Ovary (tissue), 9 donors: ENCODE results near the gene RERE. TPM values are rescaled to one million over a fixed set of nuclear protein-coding genes. Genes with fewer than 3 reads are reported as not detected.

ENCODE experiments used
- DNase-seq, 5 donors: peaks; one replicate each; pipeline ENCODE4 v3.0.0-alpha.2; 2019 to 2020
- H3K27ac ChIP-seq, 2 donors: fragments of 200-600 bp; one replicate each; pipeline versions ENCODE4 v1.5.1 to v1.8.0; 2019 to 2022
- H3K27me3 ChIP-seq: fragments of 200-600 bp; one replicate; pipeline ENCODE4 v1.8.0; 2022
- H3K36me3 ChIP-seq: fragments of 200-600 bp; sonication (generic); one replicate; pipeline ENCODE4 v1.5.1; 2019
- H3K4me1 ChIP-seq: one replicate; pipeline ENCODE4 v1.8.1; 2013; ENCODE audit warnings: mild to moderate bottlenecking, moderate library complexity; ENCODE audit not compliant: insufficient read depth
- H3K4me3 ChIP-seq: fragments of 200-600 bp; sonication (generic); one replicate; pipeline ENCODE4 v1.5.1; 2017
- H3K9me3 ChIP-seq, 2 donors: fragments of 200-600 bp in 1 of 2; sonication (generic) in 1 of 2; one replicate each; pipeline versions ENCODE4 v1.5.1 to v1.8.1; 2013 to 2019; ENCODE audit warnings: mild to moderate bottlenecking in 1 of 2, moderate library complexity in 1 of 2
- EP300 ChIP-seq: sonication (generic); formaldehyde crosslinking; IDR thresholded peaks from one replicate; pipeline ENCODE4 v1.6.1; 2017; ENCODE audit warnings: antibody characterized with exemption
- POLR2A ChIP-seq: fragments of 450-650 bp; IDR thresholded peaks from one replicate; pipeline ENCODE4 v1.6.1; 2017; ENCODE audit warnings: antibody characterized with exemption, mild to moderate bottlenecking, moderate library complexity
- whole genome bisulfite sequencing, 3 donors: extraction: QIAGEN DNeasy Blood & Tissue Kit in 1 of 3; methylation state at CpG; one replicate each; pipeline versions ENCODE4 v1.1.5 to v1.1.7; 2013 to 2017; 5-methylcytosine and 5-hydroxymethylcytosine counted together
- intact Hi-C, 4 donors: fragments of 100-400 bp; cut with DNase I; formaldehyde crosslinking; loops; one replicate each; pipeline versions ENCODE4 v1.11.0 to v1.15.1; 2022 to 2023
- polyA plus RNA-seq, 2 donors: library from polyadenylated mRNA; stranded (reverse); fragments of 200-250 nt in 1 of 2; fragments of 350-450 nt in 1 of 2; fragmentation: Illumina TruSeq in 1 of 2; extraction: RNeasy Lipid Tissue Mini Kit (QIAGEN cat#74804) in 1 of 2; gene quantifications; one replicate each; pipeline ENCODE4 v1.2.3, GENCODE V29; 2013 to 2014
- total RNA-seq, 7 donors: library from RNA; depleted of rRNA in 2 of 7; stranded (reverse); fragments of >200 nt in 2 of 7; fragmentation: NEBNext Ultra II Directional in 3 of 7; extraction: Animal tissue kit (Norgen Biotek cat#: 25700) in 3 of 7; gene quantifications; one replicate each; pipeline versions ENCODE4 v1.1.0 to v1.2.4, GENCODE V29; 2016 to 2023
- TF ChIP-seq, protein P1 (sequence below), 3 donors: fragments of 450-650 bp in 2 of 3; fragments of 200-600 bp in 1 of 3; IDR thresholded peaks; one replicate each; pipeline versions ENCODE4 v1.5.1 to v1.8.0; 2016 to 2022; ENCODE audit warnings: antibody characterized with exemption in 3 of 3, mild to moderate bottlenecking in 1 of 3
- donor health status: DM: no; HTN: no; CAD: no; lungs with moderate emphysema.
- donor health status: DM: no; HTN: no; CAD: no.
- donor health status: Bipolar disorder and iron deficiency.
- donor health status: DM: yes; HTN: yes; CAD: no.
- donor health status: DM: no; HTN: no; CAD: no.
- donor health status: DM: yes; HTN: yes; CAD: no.

Gene RERE
- total and polyA plus RNA-seq, 9 donors: 36.7 to 119 (median 114) TPM

DNA sequence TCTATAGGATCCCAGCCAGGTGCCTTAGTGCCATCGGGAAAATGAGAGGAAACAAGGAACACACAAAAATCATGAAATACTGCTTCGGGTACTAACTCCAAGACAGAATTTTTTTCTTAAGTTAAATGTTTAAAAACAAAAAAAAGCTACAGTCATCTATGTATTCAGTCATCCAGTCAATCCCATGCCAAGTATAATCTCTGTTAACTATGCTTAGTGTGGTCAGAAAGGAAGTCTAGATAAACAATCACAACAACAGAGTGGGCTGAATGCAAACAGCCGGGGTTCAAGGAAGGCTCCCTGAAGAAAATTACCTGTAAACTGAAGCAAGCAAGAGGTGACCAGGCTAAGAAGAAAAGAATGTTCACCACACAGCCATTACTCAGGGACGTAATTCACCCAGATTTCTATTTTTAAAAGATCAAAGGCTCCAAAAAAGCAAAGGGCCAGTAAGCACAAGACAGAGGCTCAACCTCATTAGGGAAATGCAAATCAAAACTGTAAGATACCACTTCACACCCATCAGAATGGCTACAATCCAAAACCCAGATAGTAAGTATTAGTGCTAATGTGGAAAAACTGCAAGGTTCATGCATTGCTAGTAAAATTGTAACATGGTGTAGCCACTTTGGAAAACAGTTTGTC, 53.0 kb downstream of the RERE start:
- Histone ChIP-seq H3K36me3 (no peaks in the 10 kb centered on the region), H3K4me3 (no peak overlapping the region), H3K27me3 (no peaks in the 10 kb centered on the region), H3K9me3 (no peaks in the 10 kb centered on the region), H3K27ac (no peak overlapping the region), H3K4me1 (peaks cover 4% of the 10 kb centered on the region)
- TF ChIP-seq, protein P1, sequence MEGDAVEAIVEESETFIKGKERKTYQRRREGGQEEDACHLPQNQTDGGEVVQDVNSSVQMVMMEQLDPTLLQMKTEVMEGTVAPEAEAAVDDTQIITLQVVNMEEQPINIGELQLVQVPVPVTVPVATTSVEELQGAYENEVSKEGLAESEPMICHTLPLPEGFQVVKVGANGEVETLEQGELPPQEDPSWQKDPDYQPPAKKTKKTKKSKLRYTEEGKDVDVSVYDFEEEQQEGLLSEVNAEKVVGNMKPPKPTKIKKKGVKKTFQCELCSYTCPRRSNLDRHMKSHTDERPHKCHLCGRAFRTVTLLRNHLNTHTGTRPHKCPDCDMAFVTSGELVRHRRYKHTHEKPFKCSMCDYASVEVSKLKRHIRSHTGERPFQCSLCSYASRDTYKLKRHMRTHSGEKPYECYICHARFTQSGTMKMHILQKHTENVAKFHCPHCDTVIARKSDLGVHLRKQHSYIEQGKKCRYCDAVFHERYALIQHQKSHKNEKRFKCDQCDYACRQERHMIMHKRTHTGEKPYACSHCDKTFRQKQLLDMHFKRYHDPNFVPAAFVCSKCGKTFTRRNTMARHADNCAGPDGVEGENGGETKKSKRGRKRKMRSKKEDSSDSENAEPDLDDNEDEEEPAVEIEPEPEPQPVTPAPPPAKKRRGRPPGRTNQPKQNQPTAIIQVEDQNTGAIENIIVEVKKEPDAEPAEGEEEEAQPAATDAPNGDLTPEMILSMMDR (IDR thresholded peaks at IDR 0.05): no peak
- no peak for TF ChIP-seq EP300
- TF ChIP-seq POLR2A: no peak
- intact Hi-C loops: no loop called here
- 23 to 38% (median 31%) methylated on average over 4 of the region's 4 CpGs for WGBS, 3 donors
- DNase-seq: no peak

DNA sequence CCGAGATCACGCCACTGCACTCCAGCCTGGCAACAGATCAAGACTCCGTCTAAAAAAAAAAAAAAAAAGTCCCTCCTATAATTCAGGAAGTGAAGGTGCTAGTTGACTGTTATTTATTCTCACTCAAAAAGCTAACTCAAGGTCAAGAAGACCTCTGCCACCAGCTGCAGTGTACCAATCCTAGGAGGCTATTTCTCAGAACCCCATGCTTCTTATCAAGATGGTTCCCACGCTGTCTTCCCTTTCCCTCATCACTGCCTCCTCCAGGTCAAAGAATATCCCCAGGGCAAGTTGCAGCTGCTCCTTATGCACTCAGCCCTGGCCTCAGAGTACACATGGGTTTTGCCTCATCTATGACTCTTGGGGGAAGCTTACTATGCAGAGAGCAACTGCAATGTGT, 53.6 kb downstream of the RERE start:
- Histone ChIP-seq H3K4me3 (no peak overlapping the region), H3K9me3 (no peaks in the 10 kb centered on the region), H3K4me1 (peaks cover 4% of the 10 kb centered on the region), H3K36me3 (no peaks in the 10 kb centered on the region), H3K27ac (no peak overlapping the region), H3K27me3 (no peaks in the 10 kb centered on the region)
- WGBS, 3 donors: 45 to 55% (median 55%) methylated on average over 4 of the region's 4 CpGs
- intact Hi-C loops: no loop called here
- TF ChIP-seq POLR2A (no peak), EP300 (no peak)
- TF ChIP-seq, protein P1 (IDR thresholded peaks at IDR 0.05): no peak
- no peak for DNase-seq

DNA sequence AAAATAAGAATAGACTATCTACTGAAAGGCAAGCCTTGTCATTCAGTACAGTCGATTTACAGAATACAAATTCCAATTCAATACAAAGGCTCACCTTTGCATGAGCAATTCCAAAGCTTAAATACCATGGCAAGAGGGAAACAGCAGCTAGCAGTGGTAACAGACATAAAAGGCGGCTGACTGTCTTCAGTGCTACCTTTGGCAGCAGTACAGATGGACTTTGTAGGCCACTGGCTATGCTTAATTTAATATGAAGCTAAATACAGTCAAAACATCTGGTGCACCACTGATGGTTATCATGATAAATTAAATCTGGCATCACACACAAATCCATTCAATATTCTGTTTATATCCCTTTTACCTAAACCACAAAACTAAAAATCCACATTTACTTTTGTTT, 62.4 kb downstream of the RERE start:
- Histone ChIP-seq H3K4me1 (peaks cover 2% of the 10 kb centered on the region), H3K27ac (no peak overlapping the region), H3K27me3 (no peaks in the 10 kb centered on the region), H3K9me3 (no peaks in the 10 kb centered on the region), H3K36me3 (no peaks in the 10 kb centered on the region), H3K4me3 (no peak overlapping the region)
- intact Hi-C loops: no loop called here
- TF ChIP-seq, protein P1 (IDR thresholded peaks at IDR 0.05): no peak
- TF ChIP-seq EP300 (no peak), POLR2A (no peak)
- no peak for DNase-seq
- WGBS, 3 donors: 83 to 91% (median 83%) methylated on average over 2 of the region's 2 CpGs

DNA sequence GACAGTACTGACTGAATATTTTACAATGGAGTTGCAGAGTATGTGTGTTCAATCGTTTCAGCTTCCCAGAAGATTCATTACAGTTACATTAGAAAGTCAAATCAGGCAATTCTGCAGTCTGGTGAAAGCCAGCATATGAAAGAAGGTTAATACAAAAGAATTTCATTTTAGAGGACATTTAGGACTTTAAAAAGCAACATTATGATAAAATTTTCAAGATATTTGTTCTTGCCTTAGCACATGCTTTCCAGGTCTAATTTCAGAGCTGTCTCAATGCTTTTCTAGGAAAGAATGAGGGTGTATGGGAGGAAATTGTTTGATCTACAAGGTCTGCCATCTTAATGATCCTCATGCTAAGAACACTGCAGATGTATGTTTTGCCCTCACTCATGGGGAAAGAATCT, 63.2 kb downstream of the RERE start:
- DNase-seq: no peak
- Histone ChIP-seq H3K9me3 (no peaks in the 10 kb centered on the region), H3K4me1 (peaks cover 2% of the 10 kb centered on the region), H3K4me3 (no peak overlapping the region), H3K36me3 (no peaks in the 10 kb centered on the region), H3K27me3 (no peaks in the 10 kb centered on the region), H3K27ac (no peak overlapping the region)
- TF ChIP-seq, protein P1 (IDR thresholded peaks at IDR 0.05): no peak
- TF ChIP-seq EP300: no peak
- 36 to 44% (median 41%) methylated on average over 1 of the region's 1 CpG for WGBS, 3 donors
- intact Hi-C loops: no loop called here
